ENCODE measurements around the gene NUMBL.

GRCh38 chr19:40724315-40724714, 33.9 kb upstream of the NUMBL start:
- TF ChIP-seq CTCF (CRISPR knock-in tag; IDR thresholded peaks at IDR 0.05) = no peak
- TF ChIP-seq ZNF496 (CRISPR knock-in tag; IDR thresholded peaks at IDR 0.05; ENCODE audit: insufficient replicate concordance) = no peak
- TF ChIP-seq NONO (IDR thresholded peaks at IDR 0.05) = no peak
- TF ChIP-seq NONO (CRISPR knock-in tag; conservative IDR thresholded peaks at IDR 0.05) = no peak
- no peak for TF ChIP-seq ATF6 (CRISPR knock-in tag; conservative IDR thresholded peaks at IDR 0.05)
- TF ChIP-seq REST (IDR thresholded peaks at IDR 0.05; ENCODE audit: borderline replicate concordance in 1 of 2, low read depth in 1 of 2, low read length in 2 of 2) = no peak
- no peak for TF ChIP-seq PRDM10 (CRISPR knock-in tag; IDR thresholded peaks at IDR 0.05; ENCODE audit: low read depth)
- TF ChIP-seq RNF2 (conservative IDR thresholded peaks at IDR 0.05; ENCODE audit: low read depth) = no peak
- no peak for TF ChIP-seq SMC3 (IDR thresholded peaks at IDR 0.05; ENCODE audit: low read length)
- no peak for TF ChIP-seq FOXO4 (CRISPR knock-in tag; conservative IDR thresholded peaks at IDR 0.05)

All from HepG2 (cell line).